Suppressor macrophage (primary cell): ENCODE data around the gene CACNA1S.

Experiments
- DNase-seq, 4 experiments: peaks; one replicate each; pipeline ENCODE4 v3.0.0-alpha.2; 2020 to 2022
- total RNA-seq, 17 experiments: gene quantifications; one replicate each; lab custom pipeline; 2026; ENCODE audit warnings: mixed read lengths in 6 of 17, inconsistent platforms in 3 of 17; lab: John Stamatoyannopoulos, UW

The CACNA1S gene
- 0 to 6.8 (median 0) reads per million in 17 experiments for total RNA-seq

DNA sequence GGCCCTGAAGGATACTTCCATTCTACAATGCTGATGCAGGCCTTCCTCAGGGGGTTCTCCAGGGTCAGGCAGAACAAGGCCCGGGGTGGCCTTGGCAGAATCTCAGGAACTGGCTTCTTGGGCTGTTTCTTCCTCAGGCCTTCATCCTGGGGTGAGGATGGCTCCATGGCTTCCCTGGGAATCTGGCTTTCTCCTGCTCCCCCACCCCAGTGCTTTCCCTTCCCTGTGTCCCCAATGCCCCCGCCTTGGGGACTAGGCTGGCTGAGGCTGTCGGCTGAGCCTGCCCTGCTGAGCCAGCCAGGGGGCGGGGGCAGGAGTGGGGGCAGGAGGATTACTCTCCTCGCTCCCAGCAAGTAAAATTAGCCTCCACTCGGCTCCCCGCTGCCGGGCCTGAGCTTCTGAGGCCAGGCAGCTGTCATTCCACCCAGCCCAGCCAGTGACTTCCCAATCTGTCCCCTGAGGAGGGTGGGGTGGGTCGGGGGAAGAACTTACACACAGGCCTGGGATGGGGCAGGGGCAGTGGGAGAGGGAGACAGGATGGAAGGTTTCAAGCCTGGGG lies at the start of gene CACNA1S:
Gene CACNA1S (minus strand): TSS at position 254 of the 559 bp plus-strand sequence. CDS start 87 bp downstream, at position 167.
- DNase-seq: no peak

DNA sequence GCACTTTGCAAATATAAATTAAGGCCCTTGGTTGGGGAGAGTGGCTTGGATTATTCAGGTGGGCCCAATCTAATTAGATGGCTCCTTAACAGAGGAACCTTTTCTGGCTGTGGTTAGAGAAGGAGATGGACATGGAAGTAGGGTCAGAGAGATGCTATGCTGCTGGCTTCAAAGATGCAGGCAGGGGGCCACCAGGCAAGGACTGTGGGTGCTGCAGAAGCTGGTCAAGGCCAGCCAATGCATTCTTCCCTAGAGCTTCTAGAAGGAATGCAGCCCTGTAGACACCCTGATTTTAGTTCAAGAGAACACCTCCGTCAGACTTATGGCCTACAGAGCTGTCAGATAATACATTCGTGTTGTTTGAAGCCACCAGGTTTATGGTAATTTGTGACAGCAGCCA lies 45.7 kb upstream of the CACNA1S start:
- DNase-seq: no peak

DNA sequence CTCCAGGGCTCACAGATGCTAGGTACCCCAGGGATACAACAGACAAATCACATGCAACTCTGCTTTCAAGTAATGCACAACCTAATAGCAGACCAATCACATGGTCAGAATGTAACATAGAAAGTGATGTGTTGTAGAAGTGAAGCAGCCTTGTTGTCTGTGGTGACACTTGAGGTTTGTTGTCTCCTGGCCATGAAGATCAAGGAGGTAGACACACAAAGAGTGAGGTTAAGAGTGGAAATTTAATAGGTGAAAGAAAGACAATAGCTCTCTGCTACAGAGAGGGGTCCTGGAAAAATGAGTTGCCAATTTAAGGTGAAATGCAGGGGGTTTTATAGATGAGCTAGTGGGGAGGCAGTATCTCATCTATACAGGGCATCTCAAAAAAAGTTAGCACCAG lies 44.6 kb upstream of the CACNA1S start:
- no peak for DNase-seq

DNA sequence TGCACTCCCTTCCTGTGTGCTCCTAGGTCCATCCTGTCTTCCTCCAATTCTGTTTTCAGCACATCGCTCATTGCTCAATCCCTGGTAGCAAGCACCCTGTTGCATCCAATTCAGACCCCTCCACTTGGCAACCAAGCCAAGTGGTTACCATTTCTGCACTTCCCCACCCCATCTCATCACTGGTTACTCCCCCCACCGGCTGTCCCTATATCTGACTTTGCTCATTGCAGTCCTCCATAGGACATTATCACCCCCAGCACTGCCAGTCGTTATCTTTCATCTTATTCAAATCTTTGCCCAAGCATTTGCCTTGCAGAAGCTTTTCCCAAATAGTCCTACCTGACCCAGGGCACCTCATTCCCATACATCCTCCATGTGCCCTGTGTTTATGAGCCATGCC lies 44.1 kb upstream of the CACNA1S start:
- no peak for DNase-seq

DNA sequence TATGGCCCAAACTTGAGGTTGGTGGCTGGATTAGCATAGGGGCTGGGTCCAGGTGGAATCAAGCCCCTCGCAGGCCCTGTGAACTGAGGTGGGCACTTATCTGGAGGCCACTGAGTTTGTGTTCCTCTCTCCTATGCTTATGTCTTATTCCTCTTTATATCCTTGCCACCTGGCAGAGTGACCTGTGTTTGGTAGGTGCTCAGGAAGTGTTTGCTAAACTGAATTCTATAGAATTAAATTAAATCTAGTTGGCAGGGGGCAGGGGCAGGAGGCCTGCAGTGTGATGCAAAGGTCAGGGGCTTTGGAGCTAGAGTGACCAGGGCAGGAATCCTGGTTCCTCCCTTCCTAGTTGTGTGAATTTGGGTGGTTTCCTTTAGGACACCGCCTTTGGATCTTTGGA lies 43.1 kb upstream of the CACNA1S start:
- no peak for DNase-seq

DNA sequence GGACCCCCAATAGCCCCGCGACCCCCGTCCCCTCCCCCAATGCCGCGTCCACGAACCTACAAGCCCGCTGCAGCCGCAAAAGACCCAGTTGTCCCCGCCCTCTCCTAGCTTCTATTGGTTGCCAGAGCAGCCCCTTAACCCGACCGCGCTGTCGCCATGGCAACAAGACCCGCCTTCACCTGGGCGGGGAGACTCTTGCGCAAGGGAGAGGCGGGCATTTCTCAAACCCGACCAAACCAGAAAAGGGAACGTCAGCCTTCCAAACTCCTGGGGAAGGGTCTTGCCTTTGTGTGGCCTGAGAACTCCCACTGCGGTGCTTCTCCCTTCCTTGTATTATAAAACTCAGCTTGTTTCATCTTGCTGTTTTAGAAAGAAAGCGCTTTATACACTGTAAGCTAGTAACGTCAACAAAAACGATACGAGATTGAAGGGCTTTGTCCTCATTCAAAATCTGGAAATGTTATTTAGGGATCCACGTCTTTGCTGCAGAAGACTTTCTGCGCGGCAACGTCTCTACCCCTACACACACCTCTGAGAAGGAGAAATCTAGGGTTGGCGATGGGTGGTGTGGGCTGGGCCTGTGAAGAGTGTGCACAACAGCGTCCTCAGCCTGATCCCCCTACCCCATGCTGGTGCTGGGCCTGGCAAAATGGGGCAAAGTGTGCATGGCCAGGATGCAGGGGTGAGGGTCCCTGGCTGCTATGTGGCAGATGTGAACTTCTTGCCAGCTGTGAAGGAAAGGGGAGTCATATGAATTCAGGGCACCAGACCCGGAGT lies 42.4 kb upstream of the CACNA1S start, which contains the start of gene TMEM9:
Gene TMEM9 (minus strand): TSS at position 86 of the 777 bp plus-strand sequence. CDS start 551 bp downstream, outside the sequence.
- DNase-seq: peak; percentile 95 to 97 (median 97)

DNA sequence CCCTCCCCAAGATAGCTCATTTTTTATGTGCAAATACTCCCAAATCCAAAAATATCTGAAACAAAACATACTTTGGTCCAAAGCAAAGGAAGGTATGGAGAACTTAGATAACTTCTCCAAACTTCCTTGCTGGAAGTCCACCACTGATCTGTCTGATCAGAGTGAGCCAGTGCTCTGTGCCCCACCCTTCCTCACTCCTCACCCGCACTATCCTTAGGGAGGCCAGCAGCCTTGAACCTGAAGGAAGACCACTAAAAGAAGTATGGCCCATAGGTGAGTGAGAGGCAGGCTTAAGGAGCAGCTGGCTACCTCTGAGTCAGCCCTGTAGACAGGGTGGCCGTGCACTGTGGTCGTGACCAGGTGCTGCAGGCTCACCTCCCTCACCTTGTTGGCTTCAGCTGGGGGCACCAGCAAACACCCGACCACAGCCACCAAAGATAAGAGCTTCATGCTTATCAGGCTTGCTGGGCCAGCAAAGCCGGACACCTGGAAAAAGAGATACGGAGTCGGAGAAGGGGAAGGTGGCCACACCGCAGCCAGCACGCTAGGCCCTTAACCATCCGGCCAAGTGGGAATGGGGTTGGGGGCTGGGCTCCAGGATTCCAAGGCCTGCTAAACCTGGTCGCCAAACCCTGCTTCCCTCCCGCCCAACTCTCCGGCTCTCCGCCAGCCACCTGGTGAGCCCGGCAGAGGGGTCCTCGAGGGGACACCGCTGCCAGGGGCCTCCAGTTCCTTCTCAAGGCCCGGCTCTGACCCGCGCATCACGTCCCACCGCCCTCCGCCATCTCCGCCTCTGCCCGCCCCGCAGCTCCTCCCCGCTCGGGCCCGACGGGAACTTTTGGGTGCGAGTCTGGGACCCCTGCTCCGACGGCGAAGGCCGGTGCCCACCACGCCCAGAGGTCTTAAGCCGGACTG lies 41.5 kb upstream of the CACNA1S start:
- peak in 1 of 4 experiments; percentile 61 for DNase-seq

DNA sequence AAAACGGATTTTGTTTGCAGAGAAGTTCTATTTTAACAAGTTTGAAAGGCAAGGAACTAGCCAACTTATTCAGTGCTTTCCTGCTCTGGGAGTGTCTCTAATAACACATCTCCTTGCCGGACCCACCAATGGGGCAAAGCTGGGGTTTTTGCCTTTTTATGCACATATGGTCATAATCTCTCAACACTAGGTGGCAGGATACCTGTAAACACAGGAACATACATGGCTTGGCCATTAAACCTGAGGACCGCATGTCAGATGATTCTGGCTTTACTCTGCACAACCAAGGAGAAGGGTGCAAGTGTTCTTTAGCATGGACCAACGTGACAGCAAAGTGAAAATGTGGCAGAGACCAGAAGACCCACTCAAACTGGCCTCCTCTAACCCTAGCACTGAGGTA lies 37.2 kb upstream of the CACNA1S start:
- peak in 3 of 4 experiments; percentile 24 to 39 (median 30) for DNase-seq

DNA sequence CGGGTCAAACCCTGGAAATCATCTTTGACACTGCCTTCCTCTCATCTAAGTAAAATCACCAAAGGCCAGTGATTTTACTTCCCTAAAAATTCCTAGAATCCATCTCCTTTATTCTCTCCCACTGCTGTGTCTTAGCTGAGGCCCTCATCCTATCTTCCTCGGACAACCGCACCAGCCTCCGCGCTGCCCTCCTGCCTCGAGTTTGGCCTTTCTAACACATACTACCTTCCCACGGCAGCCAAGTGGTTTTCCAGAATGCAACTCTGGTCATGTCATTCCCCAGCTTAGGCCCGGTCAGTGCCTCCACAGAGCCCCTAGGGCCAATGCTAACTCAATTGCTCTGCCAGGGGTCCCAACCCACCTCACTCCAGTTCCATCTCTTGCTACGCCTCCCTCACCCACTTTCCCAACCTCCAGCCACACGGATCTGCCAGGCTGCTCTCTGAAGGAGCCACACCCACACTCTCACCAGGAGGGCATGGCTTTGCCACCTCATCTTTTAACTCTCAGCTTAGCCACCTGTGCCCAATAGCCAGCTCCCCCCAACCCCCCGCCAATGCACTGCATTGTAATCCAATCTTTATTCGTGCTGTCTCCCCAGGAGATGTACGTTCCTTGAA lies 35.3 kb upstream of the CACNA1S start:
- no peak for DNase-seq

DNA sequence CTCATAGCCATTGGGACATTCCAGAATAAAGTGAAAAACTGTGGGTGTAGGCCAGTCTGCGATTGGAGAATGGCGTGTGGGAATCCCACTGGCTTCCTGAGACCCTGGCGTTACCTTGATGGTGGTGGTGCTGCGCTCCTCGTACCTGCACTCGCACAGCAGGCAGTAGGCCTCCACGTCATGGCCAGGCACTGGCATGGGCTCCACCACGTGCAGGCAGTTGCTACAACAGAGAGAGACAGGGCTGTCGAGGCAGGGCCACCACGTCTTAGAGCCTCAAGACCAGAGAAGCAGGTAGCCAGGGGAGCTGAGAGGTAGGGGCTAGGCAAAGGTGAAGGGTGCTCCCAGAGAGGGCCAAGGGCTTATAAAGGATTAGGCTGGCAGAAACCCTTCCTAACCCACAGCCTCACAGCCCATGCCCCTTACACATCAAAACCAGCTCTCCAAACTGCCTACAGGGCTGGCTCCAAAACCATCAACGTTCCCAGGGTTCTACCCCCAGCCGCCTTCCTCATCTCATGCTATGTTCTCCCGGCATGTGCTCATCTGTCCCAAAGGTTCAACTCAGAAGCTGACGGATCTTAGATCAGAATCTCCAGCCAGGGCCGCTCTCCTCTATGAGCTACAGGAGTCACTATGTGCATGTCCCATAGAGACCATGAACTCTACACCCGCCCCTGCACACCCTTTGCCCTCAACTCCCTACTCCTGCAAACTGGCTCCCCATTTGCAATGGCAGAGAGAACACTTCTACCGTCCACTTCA lies 34.6 kb upstream of the CACNA1S start:
- DNase-seq: no peak

DNA sequence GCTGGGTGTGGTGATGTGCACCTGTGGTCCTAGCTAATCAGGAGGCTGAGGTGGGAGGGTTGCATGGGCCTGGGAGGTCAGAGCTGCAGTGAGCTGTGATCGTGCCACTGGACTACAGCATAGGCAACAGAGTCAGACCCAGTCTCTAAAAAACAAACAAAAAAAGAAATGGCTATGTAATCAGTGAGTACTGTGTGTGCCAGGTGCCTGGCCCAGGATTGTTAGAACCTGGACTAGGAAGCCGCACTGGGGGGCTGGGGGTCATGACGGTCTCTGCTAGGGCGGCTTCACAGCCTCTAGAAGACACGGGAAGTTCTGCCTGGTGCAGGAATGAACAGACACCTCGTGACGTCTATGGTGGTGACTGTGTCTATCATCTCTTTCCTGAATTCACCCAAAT lies 33.6 kb upstream of the CACNA1S start:
- no peak for DNase-seq

DNA sequence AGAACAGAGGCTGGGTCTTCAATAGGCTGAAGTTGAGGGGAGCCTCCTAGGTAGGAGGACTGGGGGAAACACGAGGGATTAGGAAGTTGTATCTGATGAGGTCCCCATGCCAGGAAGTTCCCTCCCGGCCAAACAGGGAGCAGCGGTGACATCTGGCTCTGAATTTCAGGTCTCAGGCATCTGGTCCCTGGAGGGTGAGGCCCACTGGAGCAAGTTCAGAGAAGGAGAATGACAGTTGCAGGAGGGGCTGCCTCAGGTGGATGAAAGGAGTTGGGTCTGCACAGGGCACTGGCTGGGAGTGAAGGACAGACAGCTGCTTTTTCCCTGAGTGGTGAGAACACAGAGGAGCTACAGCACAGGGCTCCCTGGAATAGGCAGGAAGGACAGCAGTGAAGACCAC lies 32.9 kb upstream of the CACNA1S start:
- DNase-seq: no peak

DNA sequence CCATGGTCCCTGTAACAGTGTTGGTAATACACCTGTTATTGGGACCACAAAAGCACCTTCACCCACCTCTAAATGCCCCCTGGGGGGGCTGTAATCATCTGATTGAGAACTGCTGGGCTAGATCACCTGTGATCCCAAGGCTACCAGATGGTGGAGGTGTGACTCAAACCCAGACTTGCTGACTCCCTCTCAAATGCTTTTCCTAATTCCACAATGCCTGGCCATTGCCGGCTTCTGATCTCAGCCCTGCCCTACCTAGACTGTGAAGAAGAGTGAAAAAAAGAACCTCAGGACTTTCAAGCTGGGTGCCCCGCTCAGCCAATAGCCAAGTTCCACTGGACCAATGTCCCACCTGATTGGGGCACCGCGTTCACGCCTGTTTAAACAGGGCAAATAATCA lies 32.5 kb upstream of the CACNA1S start:
- DNase-seq: no peak

DNA sequence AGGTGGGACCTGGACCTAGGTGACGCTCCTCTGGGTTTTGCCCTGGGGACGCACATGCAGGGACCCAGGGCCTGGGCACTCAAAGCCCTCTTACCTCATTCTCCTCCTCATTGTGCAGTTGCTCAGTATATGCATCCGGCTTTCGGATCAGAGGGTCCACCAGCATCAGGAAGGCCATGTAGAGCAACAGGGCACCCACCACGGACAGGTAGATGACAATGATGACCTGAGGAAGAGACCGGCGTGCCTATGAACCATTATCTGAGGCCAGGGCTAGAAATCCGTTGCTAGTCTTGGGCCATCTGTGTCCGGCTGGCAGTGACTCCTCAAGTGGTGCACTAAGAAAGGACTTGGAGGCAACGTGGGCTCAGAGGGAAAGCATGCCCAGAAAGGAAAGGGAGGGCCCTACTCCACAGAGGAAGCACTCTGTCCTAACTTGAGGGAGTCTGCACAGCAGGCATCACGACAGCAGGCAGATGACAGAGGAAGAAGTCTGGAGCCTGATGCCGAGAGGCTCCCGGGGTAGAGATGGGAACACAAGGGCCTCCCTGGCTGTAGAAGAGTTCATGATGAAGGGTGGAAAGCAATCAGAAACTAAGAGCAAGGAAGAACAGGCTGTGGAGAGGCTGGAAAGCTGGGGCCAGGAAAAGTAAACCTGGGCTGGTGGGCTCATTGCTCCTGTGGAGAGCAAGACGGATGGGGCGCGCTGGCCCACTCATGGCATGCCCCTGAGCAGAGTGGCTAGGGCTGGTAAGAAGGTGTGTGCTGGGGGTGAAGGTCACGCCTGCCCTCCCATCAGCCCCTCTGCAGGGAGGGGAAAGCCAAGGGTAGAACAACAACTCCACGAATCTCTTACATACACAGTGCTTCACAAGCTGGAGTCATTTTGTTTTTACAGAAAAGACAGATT lies 31.8 kb upstream of the CACNA1S start:
- no peak for DNase-seq

DNA sequence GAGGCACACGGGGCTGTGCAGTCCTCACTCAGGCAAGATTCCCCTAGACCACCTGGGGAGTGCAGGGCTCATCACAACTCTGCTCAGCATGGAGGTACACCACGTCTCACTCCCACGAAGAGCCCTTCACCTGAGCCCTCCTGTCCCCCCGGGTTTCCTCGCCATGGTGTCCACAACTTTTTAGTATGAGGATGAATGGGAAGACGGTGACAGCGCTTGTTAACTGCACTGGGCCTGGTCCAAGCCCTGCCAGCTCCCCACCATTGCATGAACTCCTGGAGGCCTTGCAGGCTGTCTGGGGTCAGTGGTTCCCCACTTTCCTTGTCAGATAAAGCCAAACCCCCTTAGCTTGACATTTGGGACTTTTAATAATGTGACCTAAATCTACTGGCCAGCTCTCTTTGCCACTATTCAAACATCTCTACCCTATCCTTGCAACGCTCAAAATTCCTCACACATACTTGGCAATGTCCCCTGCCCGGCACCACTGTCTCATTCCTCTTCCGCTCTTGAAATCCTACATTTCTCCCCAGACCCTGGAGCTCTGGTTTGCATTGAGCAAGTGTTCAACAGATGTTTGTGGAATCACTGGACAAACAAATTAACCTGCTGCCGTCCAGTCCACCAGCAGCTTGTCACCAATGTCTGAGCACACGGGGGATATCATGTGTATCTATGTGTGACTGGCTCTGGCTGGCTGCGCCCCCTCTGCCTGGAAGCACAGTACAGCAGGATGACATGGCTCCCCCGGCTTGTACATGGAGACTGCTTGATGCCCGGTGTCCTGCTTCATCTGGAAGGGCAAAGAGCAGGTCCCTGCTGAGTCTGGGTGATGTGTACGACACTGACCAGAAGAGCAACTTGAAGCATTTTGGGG lies 30.9 kb upstream of the CACNA1S start:
- DNase-seq: no peak

DNA sequence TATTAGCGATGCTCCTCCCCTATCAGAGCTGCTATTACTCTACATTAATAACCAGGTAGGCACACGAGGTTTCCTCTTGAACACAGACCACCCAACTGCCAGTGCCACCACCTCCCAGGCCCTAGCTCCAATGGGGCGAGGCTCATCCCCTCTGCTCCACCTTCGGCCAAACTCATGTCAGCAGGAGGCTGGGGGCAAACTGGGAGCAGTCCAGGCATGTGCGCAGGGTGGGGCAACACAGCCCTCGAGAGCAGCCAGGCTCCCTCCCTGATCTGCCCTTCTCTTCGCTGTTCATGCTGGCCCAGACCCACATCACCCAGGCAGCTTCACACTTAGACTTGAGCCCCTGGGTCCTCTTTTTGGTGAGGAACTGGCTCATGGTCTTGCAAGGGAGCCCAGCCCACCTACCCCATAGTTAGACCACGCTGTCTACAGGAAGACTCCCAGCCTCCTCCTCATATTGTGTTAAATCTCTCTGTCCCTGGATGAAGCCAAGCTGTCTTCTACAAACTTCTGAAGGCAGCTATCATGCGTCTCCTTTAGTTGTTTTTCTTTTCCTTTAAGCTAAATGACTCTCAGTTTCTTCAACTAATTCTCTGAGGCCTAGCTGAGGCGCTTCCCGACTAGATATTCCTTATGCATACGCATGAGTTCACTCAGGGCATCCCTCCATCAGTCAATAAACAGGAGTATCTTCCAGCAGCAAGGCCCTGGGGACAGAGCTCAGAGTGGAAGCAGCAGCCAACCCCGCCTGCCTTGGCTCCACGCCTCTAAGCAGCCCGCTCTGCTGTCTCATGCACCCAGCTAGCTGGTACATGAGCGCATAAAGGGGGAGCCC lies 30.0 kb upstream of the CACNA1S start:
- no peak for DNase-seq

DNA sequence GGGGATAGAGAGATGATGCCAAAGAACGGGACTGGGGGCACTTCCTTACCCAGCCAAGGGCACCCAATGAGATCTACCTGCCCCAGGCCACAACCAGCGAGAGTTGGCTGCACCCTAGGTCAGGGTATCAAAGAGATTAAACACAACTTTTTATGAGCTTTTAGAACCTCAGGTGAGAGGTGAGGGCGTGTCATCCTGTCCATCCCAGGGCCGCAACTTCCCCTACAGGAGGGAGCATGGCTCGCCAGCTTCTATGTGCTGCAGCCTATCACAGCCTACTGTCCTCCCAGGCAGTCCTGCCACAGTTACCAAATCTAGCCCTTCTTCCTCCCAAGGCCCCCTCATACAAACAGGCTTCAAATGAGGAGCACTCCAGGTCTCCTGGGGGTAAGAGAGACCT lies 29.2 kb upstream of the CACNA1S start:
- DNase-seq: no peak

DNA sequence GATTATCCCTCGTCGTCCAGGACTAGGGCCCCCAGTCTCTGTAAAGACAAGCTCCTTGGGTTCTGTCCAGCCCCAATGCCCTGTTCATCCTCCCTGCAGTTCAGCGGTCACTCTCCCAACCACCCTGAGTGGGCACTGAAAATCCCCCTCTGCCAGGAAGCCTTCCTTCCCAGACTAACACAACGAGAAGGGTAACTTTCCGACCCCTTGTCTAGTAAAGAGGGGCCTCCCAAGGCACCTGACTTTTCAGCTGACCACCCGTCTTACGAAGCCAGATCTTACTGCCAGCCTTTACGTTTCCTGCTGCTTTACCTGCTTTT lies 28.7 kb upstream of the CACNA1S start:
- no peak for DNase-seq
